ENCODE measurements around the gene IGFALS. TPM values are rescaled to one million over a fixed set of nuclear protein-coding genes. Genes with fewer than 3 reads are reported as not detected.

Gene IGFALS
- total and polyA plus RNA-seq, 11 donors: 0.12 to 0.38 (median 0.23) TPM; not detected in 8

DNA sequence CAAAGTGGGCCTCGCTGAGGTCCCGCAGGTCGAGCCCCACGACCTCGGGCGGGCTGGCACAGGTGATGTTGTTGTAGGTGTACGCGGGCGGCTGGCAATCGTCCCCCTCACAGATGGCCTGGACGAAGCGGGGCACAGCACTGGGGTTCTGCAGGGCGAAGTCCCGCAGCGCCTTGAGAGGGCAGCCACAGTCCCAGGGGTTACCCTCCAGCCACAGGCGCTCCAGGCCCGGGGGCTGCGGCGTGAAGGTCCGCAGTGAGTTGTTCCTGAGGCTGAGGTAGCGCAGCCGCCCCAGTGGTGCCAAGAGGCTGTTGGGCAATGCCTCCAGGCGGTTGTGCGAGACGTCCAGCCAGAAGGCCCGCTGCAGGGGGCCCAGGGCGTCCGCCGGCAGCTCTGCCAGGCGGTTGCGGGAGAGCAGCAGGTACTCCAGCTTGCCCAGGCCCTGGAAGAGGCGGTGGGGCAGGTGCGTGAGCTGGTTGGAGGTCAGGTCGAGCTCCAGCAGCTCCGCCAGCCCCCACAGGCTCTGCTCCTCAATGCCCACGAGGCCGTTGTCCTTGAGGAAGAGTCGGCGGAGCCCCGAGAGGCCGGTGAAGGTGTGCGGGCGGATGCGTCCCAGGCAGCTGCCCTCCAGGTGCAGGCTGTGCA lies 2.8 kb downstream of the IGFALS start:
- H3K36me3 ChIP-seq: peaks cover 0 to 55% (median 32%) of the 10 kb centered on the region in 9 donors
- WGBS, 4 donors: 89 to 98% (median 95%) methylated on average over 30 to 44 of the region's 44 CpGs
- DNase-seq: peak in 2 of 5 donors; percentile 7 to 16
- TF ChIP-seq CTCF (IDR thresholded peaks at IDR 0.05): no peak
- TF ChIP-seq POLR2A (IDR thresholded peaks at IDR 0.05): no peak
- no peak overlapping the region for H3K27ac ChIP-seq
- peaks cover 0 to 5% (median 0%) of the 10 kb centered on the region in 12 donors for H3K4me1 ChIP-seq
- intact Hi-C loops (cut with DNase I): no loop called here
- ATAC-seq: no peak
- no peaks in the 10 kb centered on the region for H3K9me3 ChIP-seq
- no peak overlapping the region for H3K4me3 ChIP-seq
- H3K27me3 ChIP-seq: no peaks in the 10 kb centered on the region

DNA sequence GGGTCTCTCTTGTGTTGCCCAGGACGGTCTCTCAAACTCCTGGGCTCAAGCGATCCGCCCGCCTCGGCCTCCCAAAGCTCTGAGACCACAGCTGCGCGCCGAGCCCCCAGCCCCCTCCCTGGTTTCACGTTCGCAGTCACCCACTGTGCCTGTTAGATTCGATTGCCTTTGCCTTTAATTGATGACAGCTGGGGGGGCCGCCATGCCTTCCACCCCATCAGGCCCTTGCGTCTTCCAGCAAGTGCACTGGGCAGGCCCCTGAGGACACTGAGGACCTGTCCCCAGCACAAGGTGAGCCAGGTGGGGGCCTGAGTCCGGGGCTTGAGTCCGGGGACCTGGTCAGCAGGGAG lies 3.3 kb downstream of the IGFALS start:
- H3K4me1 ChIP-seq: peaks cover 0 to 10% (median 0%) of the 10 kb centered on the region in 12 donors
- H3K4me3 ChIP-seq: no peak overlapping the region
- 94 to 99% (median 95%) methylated on average over 13 to 15 of the region's 15 CpGs for WGBS, 4 donors
- H3K27me3 ChIP-seq: no peaks in the 10 kb centered on the region
- ATAC-seq (no peak), DNase-seq (no peak)
- no peak overlapping the region for H3K27ac ChIP-seq
- H3K9me3 ChIP-seq: no peaks in the 10 kb centered on the region
- TF ChIP-seq POLR2A (IDR thresholded peaks at IDR 0.05) (no peak), CTCF (IDR thresholded peaks at IDR 0.05) (no peak)
- intact Hi-C loops (cut with DNase I): no loop called here
- H3K36me3 ChIP-seq: peaks cover 0 to 55% (median 32%) of the 10 kb centered on the region in 9 donors

GRCh38 chr16:1789643-1790045 lies 3.9 kb downstream of the IGFALS start:
- no peaks in the 10 kb centered on the region for H3K27me3 ChIP-seq
- 89 to 92% (median 92%) methylated on average over 11 to 25 of the region's 25 CpGs for WGBS, 4 donors
- TF ChIP-seq CTCF (IDR thresholded peaks at IDR 0.05) (no peak), POLR2A (IDR thresholded peaks at IDR 0.05) (no peak)
- DNase-seq (peak in 3 of 5 donors; percentile 6 to 26 (median 16)), ATAC-seq (no peak)
- peaks cover 0 to 15% (median 4%) of the 10 kb centered on the region in 12 donors for H3K4me1 ChIP-seq
- no peaks in the 10 kb centered on the region for H3K9me3 ChIP-seq
- no peak overlapping the region for H3K4me3 ChIP-seq
- peaks cover 0 to 55% (median 32%) of the 10 kb centered on the region in 9 donors for H3K36me3 ChIP-seq
- no peak overlapping the region for H3K27ac ChIP-seq
- intact Hi-C loops (cut with DNase I): no loop called here

DNA sequence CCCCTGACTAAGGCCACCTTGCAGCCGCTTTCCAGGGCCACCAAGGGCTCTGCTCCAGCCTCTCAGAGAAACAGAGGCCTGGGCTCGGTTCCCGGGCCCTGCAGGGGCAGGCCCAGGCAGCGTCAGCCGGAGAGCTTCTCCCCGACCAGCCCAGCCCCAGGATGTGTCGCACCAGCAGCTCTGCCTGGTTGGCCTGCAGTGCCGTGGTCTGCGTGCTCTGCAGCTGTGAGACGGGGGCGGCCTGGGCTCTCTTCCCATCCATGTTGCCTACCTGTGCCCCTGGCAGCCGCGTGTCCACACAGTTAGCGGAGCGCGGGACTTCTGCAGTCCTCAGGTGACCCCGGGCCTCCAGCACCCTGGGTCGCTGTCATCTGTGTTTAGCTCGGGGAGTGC lies 4.8 kb downstream of the IGFALS start:
- intact Hi-C loops (cut with DNase I): no loop called here
- ATAC-seq (peak in 1 of 4 donors; percentile 4), DNase-seq (peak in 3 of 5 donors; percentile 8 to 20 (median 17))
- TF ChIP-seq POLR2A (IDR thresholded peaks at IDR 0.05) (no peak), CTCF (IDR thresholded peaks at IDR 0.05) (no peak)
- peaks cover 0 to 55% (median 32%) of the 10 kb centered on the region in 9 donors for H3K36me3 ChIP-seq
- no peaks in the 10 kb centered on the region for H3K27me3 ChIP-seq
- WGBS, 4 donors: 58 to 70% (median 65%) methylated on average over 5 to 19 of the region's 19 CpGs
- no peaks in the 10 kb centered on the region for H3K9me3 ChIP-seq
- peaks cover 0 to 24% (median 7%) of the 10 kb centered on the region in 12 donors for H3K4me1 ChIP-seq
- H3K27ac ChIP-seq: no peak overlapping the region
- H3K4me3 ChIP-seq: no peak overlapping the region

All from heart left ventricle (tissue), 16 donors.